HPDE6-E6E7 (cell line): ENCODE data around the gene GRM8.

Experiments
- DNase-seq: peaks from one replicate; pipeline ENCODE4 v3.0.0; 2011; ENCODE audit warnings: missing footprints; ENCODE audit errors: extremely low spot score

GRM8 gene

DNA sequence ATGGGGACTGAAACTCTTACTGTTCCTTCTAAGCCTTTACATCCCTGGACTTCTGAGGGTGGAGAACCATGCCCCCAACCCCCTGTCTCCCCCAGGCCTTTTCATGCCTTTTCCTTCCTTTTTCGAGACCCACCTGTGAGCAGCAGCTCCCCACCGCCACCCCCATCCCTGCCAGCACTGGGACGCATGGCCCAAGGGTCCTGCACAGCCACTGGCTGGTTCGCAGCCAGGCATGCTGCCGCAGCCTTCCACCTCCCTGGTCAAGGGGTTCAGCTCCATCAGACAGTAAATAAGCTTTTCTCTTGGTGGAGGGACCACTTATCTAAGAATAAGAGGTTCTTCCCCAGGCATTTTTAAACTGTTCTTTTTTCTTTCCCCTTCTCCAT, 584.4 kb downstream of the GRM8 start:
- DNase-seq: no peak

DNA sequence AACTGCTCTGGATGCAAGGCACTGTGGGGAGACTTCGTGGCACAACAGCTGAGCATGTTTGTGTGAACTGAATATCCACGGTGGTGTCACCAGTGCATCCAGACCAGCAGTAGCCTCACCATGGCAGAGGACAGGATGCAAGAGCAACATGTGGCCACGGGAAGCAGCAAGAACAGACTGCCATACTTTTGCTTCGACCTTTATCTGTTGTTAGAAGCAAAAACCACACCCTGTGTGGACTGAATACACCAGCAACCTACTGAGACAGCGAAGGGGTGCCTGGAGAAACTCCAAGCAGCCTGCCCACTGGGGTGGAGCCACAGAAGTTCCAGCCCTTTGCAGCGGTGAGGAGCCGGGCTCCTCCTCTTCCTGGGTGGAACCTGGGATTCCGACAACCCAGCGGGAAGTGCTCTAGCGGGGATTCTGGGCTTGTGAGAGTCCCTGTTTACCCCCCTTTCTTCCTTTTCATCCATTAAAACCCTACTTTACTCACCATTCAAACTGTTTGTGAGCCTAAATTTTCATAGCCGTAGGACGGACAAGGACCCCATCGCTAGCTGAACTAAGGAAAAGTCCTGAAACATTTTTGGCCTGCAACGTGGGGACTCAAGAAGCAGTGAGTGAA, 584.9 kb downstream of the GRM8 start:
- no peak for DNase-seq

DNA sequence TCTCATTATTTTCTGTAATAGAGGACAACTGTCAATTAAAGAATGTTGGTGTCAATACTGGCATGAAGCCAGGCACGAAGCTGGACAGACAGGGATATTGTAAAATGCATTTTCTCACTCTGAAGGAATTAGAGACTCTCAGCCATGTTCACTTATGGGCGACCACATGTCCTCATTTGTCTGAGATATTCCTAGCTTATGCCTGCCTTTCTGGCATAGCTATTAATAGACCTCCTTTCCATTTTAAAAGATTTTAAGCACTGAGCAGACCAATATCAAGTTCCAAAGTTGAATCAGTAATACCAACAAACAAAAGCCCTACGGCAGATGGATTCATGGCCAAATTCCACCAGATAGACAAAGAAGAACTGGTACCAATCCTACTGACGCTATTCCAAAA, 589.9 kb downstream of the GRM8 start:
- no peak for DNase-seq

DNA sequence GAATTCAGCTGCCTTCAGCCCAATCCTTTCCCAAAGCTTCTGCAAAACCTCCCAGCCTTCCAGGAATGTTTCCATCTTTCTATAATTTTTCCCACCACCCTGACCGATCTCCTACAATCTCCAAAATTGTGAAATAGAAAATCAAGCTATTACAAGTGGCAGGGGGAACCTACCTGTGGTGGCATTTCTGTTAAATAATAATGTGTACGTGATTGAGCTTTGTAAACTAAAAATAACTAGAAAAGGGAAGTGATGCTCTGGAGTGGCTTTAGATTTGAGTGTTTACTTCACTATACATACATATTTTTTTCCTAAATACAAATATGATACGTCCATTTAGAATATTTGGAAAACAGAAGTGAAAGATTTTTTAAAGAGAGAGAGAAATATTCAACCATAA, 593.6 kb downstream of the GRM8 start:
- no peak for DNase-seq

DNA sequence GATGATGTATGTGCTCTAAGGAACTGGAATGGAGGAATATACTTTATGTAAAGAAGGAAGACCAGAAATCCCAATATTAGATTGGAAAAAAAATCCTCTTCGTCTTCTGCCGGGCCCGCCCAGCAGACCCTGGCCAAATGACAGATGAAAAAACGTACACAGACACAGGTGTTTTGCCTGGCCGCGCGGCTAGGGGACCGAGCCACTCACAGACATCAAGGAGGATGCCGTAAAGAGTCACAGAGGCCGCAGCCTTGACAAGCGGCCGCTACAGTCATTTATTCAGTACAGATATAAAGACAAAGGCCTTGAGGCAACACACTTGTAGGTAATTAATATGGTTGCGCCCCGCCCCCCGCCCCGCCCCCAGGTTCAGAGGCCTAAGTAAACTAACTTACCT, 594.1 kb downstream of the GRM8 start:
- no peak for DNase-seq

DNA sequence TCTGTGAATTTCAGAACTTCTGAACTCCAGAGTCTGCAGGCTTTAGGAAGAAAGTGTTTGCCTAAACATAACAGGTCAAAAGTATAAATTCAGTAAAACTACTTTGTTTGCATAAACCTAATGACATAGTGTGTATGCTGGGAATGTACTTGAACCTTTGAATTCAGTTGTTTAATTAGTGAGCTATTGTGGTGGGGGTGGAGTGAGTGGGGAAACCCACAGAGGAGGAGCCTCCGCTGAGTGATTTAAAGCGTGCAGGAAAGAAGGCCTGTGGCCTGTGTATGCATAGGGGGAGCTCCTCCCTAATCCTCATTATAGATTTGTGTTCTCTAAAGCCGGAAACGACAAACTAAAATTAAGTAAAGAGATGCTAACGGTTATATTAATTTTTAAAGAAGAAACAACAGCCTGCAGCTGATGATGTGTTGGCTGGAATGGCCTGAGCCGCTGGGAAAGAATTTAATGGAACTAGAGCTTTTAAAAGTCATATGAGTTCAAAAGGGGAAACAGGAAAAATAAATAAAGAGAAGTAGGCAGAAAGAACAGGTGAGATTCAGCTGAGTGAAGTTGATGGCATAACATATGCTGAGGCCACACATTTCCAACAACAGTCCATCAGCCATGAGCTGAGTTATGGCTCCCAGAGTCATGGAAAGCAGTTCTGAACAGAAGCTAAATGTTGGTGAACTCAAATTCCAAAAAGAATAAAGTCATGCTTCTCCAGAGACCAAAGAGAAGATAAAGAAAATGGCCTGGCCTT, 595.0 kb downstream of the GRM8 start:
- DNase-seq: no peak

DNA sequence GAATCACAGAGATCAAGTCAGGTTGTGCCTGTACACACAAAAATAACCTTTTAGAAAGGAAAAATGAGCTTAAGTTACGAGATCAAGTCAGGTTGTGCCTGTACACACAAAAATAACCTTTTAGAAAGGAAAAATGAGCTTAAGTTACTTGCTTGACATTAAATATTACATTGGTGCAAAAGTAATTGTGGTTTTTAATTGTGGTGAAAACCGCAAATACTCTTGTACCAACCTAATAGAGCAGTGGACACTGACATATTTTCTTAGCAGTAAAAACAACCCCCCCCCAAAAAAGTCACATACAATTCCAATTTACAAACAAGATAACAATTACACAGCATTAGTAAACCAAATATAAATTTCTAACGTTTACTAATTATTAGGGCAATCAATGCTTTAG, 595.6 kb downstream of the GRM8 start:
- DNase-seq: no peak

DNA sequence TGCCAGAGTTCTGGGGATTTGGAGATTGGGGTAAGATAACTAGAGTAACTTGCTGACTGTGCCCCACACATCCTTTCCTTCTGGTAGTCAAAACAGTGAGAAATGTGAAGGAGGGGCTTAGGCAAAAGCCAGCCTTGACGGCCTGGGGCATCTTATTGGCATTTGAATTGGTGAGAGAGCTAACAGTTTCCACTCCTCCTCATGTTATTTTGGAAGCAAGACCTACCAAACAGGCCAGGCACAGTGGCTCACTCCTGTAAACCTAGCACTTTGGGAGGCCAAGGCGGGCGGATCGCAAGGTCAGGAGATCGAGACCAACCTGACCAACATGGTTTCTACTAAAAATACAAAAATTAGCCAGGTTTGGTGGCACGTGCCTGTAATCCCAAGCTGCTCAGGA, 596.6 kb downstream of the GRM8 start:
- DNase-seq: no peak

DNA sequence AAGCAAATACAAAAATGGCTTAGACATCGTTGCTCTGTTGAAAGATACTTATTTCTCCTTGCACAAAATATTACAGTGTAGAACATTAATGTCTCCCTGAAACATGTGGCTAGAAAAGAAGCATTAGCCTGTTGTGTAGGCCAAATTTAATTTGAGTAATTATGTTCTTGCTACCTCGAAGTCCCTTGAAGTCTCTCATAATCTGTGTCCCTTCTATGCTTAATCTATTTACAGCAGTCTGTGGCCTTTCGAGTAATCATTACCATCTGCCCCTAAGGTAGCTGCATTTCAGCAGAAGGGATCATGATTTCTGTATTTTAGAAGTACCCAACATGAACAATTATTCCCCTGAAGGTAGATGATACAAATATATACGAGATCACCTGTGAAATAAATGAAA, 615.2 kb downstream of the GRM8 start:
- DNase-seq: no peak

DNA sequence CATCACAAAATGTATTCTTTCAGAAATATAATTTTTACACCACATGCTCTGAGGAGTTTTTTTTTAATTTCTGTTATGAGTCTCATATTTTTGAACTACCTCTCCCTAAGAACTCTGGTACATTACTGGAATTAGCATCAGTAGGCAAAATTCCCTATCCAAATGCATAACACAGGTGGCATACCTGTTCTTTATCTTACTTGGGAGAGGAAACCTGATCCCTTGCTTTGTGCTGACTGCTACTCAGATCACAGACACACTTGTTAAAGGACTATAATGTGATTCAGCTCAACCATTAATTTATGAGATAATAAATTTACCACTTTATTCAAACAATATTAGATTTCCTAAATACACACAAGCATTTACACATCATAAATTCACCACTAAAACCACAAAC, 617.2 kb downstream of the GRM8 start:
- DNase-seq: no peak

DNA sequence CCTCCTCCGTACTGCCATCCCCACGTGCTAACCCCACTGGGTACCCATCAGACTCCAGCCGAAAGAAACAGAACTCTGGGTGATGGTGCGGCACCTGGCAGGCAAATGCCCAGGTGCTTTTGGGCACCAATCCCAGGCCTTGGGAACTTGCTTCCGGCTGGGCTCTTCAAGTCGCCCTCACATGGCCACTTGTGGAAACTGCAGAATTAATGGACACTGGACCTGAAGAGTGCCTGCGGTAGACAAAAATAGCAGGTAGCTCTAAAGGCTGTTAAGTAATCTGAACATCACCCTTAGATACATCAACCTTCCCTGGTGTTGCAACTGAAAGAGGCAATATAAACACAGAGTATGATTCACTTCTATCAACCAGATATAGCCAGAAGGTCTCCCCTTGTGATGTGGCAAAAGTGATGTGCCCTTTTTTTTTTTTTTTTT, 644.4 kb downstream of the GRM8 start:
- peak; percentile 52 for DNase-seq

DNA sequence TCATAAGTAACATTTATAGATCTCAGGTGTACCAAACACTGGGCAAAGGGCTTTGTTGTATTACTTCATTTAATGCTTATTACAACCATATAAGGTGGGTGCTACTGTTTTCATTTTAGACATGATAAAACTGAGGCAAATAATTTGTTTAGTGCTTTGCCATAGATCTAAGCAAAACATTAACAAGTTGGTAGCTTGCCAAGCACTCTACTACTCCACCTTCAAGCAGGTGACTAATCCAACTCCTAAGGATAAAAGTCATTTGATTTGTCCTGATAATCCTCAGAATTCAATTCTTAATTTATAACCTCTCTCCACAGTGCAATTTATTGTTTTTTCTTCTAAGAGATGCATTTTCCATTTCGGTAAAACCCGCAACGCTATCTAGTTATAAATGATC, 646.4 kb downstream of the GRM8 start:
- DNase-seq: no peak

DNA sequence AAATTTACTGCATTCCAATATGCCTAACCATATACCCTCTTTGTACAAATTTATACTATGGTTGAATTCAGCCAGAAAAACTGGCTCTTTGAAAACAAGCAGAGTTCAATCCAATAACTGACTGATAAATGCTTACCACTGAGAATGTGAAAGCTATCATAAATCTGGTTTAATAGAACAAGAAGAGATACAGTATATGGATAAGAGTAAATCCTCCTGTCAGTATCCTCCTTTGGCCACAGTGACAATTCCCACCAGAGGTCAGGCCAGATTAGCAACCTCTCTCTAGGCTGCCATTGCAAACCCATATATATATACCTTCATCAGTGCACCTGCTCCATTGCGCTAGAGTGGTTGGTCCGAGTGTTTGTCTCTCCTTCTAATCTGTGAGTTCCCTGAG, 647.2 kb downstream of the GRM8 start:
- DNase-seq: no peak

DNA sequence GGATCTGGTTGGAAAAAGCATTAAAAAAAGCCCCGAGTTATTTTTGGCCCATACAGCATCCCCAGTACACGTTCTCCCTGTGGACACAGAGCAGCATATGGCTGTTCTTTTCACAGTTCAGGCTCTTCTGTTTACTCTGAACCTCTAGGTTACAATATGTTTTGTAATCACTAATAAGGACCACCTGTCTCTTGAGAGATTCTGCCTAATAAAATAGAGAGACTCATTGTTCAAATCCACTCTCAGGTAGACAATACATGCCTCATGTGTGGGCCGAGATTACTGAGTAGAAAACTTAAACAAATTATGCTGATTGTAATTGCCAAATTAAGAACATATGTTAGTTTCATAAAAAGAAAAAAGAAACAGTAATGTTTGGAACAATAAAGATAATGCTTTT, 647.7 kb downstream of the GRM8 start:
- no peak for DNase-seq

DNA sequence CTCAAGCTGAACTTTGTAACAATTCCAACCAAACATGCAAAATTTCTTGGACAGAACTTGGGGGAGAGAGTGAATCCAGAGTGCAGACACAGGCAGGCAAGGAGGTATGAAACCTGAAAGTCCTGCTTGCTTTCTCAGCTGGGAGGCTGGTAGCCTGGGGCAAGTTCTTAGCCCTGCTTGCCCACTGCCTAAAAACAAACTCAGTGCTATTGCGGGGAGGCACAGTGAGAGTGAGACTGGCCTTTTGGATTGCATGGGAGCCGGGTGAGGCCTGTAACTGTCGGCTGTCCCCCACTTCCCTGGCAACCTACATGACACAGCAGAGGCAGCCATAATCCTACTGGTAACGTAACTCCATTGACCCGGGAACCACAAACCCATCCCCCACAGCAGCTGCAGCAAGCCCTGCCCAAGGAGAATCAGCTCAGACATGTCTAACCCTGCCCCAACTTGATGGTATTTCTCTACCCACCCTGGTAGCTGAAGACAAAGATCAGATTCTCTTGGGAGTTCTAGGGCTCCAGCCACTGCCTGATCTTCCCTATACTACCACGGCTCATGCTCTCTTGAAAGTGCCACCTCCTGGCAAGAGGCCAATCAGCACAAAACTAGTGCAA, 663.6 kb downstream of the GRM8 start:
- DNase-seq: peak; percentile 11

DNA sequence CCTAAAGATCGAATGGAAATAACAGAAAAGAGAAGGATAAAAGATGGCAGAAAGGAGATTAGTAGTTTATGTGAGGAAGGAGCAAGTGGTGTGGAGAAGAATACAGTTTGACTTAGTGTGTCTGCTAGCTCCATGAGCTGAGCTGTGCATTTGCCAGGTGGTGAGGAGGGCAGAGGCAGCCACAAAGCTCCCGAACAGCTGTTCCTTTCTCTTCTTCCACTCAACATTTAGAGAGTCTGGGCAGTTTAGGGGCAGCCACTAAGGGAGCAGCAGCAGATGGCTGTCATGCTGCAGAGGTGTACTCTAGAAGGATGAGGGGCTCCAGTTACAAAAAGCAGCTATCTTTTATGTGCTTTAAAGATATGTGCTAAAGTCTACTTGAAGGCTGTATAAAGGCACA, 674.4 kb downstream of the GRM8 start:
- no peak for DNase-seq

DNA sequence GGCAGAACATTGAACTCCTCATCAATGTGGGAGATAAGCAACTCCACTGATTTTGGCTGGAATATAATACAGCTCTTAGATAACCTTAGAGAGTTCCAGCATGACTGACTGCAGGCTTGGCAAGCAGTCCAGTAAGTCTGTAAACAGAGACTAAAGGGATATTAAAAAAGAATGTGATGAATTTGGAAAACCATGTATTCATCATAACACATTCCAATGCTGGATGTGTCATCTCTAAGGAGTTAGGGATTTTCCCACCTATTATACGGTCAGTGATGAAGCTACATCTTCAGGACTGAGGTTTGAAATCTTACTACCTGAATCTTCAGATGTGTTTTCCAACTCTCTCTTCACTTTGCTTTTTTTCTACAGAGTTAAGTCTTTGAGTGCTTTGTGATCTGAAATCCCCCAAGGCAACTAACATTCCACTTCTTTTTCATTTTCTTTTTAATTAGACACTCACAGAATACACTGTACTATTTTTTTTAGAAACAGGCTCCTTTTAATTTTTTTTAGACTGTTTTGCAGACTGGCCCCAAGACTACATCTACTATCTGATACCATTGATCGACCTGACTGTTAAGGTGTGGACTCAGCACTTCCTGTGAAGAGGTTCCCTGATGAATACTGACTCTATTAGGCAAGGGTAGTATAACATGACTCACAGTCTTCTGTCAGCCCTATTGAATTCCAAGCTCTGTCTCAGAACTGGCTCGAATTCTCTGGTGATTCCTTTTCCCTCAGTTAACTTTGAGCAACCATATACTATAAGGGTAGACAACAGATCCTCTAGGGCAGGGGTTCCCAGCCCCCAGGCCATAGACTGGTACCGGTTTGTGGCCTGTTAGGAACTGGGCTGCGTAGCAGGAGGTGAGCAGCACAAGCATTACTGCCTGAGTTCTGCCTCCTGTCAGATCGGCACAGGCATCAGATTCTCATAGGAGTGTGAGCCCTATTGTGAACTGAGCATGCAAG, 678.2 kb downstream of the GRM8 start:
- peak; percentile 79 for DNase-seq

DNA sequence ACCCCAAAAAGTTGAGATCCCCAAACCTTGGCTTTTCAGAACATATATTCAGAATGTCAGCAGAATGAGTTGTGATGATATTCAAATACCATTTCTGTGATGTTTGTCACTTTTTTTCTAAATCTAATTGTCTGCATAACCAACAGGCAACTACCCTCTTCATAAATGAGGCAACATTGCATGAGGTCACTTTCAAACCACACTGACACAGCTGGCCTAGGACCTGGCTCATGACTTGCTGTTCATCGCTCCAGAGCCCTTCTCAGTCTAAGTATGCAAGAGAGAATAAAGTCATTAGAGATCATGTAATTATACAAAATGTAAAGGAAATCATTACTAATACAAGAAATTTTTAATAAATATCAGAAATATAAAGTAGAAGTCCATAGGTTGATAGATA, 681.9 kb downstream of the GRM8 start:
- no peak for DNase-seq

DNA sequence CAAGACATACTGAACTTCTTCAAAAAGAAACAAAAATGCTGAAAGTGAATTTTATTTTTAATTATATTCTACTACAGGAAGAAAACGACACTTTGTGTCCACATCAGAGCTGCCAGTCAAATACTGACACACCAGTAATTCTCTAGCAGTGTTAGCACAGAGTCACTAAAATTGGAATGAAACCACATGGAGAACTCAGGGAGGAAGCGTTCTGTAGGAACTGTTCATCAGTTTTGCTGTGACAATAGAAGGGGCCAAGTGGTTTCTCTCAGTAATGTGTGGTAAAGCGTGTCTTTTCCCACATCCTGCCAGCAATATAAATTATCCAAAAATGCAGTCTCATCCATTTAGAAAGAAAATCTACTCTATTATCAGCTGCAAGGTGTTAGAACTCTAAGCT, 683.3 kb downstream of the GRM8 start:
- DNase-seq: no peak

DNA sequence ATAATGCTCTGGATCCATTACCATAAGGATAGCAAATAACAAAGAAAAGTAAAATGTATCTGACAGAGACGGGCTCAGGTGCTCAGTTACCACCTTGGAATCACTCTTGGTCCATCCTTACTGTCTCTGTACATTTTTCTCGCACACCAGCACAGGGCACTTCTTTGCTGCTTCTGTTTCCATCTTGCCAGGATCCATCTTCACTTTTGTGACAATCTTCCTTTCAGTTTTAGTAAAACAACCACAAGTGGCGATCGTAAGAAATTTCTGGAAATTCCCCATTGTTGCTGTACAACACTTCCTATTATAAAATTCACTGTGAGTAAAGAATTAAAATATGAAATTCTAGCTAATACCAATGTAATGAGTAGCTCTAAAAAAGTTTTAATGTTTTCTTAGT, 695.5 kb downstream of the GRM8 start:
- no peak for DNase-seq

DNA sequence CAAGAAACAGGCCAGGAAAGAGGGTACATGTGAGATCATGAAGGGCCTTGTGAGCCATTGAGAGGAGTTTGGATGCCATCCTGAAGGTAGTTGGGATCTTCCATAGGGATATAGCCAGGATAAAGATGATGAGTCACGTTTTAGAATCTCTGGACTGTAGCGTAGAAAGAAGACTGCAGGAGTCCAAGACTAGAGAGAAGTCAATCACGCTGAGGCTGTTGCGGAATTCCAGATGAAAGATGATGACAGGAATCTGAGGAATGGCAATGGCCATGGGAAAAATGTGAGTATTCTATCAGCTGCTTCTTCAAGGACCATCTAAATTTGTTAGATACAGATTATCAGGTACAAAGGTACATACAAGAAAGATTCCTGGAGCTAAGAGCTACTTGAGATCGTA, 711.3 kb downstream of the GRM8 start:
- no peak for DNase-seq

DNA sequence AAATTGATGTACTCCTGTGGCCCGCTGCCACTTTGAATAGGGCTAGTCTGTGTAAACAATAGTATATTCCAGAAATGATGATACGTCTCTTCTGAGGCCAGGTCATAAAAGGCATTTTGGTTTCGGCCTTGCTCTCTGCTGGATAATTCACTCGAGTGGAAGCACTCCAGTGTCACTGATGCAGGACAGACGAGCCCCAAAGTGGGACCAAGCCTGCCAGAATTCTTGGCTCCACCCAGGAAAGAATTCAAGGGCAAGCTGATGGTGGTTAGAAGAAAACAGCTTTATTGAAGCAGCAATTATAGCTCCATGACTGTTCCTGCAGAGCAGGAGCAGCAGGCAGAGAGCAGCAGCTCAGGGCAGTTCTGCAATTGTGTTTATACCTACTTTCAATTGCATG, 717.6 kb downstream of the GRM8 start:
- no peak for DNase-seq
